D721Med (cell line): ENCODE results near the gene MS4A2.
"Not testable (repeated sequence)": the region's sequence is repeated elsewhere in the genome, so short reads cannot be mapped to it uniquely, and the experiment has no call there.

Experiments
- DNase-seq: peaks from one replicate; pipeline ENCODE4 v3.0.0; 2011; ENCODE audit warnings: low spot score; ENCODE audit not compliant: insufficient read length
- FAIRE-seq: peaks from 2 replicates; lab custom pipeline; 2011; peaks lifted over from hg19 to GRCh38; lab: Jason Lieb, UNC
- CTCF ChIP-seq: IDR thresholded peaks from 2 replicates; pipeline ENCODE4 v1.5.1; 2012; ENCODE audit warnings: mild to moderate bottlenecking, control low read depth; ENCODE audit not compliant: insufficient read depth; ENCODE audit errors: missing control alignments

MS4A2 gene

GRCh38 chr11:60064111-60064510 lies 24.4 kb upstream of the MS4A2 start:
- TF ChIP-seq CTCF = no peak
- no peak for DNase-seq
- no peak for FAIRE-seq

- DNase-seq = no peak
- FAIRE-seq = no peak
- no peak for TF ChIP-seq CTCF
Observed at GRCh38 chr11:60065801-60066200, 22.7 kb upstream of the MS4A2 start.

GRCh38 chr11:60069450-60069849 lies 19.0 kb upstream of the MS4A2 start:
- no peak for DNase-seq
- FAIRE-seq = no peak
- no peak for TF ChIP-seq CTCF

GRCh38 chr11:60071644-60072043 lies 16.8 kb upstream of the MS4A2 start:
- not testable (repeated sequence) for FAIRE-seq, DNase-seq

- FAIRE-seq (no peak), DNase-seq (no peak)
- no peak for TF ChIP-seq CTCF
Observed at GRCh38 chr11:60077216-60077817, 11.1 kb upstream of the MS4A2 start.

GRCh38 chr11:60077981-60078380 lies 10.5 kb upstream of the MS4A2 start:
- no peak for TF ChIP-seq CTCF
- no peak for FAIRE-seq
- no peak for DNase-seq

- DNase-seq = no peak
- FAIRE-seq = no peak
- TF ChIP-seq CTCF = no peak
Observed at GRCh38 chr11:60078745-60079144, 9.7 kb upstream of the MS4A2 start.

- DNase-seq = no peak
- no peak for FAIRE-seq
- no peak for TF ChIP-seq CTCF
Observed at GRCh38 chr11:60080535-60080934, 7.9 kb upstream of the MS4A2 start.
